Loucy (cell line): ENCODE results near the gene HPS6.

ENCODE experiments used
- EZH2phosphoT487 ChIP-seq: fragments of 200-600 bp; IDR thresholded peaks from 2 replicates; pipeline ENCODE4 v1.6.1; 2018; ENCODE audit warnings: antibody characterized with exemption, mild to moderate bottlenecking, moderate library complexity, borderline replicate concordance
- TF ChIP-seq, protein P1 (sequence below): fragments of 200-600 bp; sonication (generic); conservative IDR thresholded peaks from 2 replicates; pipeline ENCODE4 v1.5.1; 2014; ENCODE audit warnings: mild to moderate bottlenecking, antibody characterized with exemption, low read length

DNA sequence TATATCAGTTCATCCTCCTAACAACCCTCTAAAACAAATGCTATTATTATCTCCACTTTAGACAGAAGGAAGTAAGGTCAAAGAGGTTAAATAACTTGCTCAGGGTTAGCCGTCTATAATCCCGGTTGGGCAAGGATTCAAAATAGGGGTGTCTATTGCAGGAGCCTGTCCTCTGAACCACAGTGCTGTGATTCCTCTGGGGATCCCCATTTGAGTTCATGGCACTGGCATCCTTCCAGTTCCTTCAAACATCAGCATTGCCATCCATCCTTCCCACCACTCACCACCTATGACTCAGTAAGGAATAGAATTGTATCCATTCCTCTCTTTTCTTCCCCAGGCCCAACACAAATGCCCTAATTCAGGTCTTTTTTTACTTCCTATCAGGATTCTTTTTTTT lies 25.6 kb downstream of the HPS6 start:
- TF ChIP-seq, protein P1, sequence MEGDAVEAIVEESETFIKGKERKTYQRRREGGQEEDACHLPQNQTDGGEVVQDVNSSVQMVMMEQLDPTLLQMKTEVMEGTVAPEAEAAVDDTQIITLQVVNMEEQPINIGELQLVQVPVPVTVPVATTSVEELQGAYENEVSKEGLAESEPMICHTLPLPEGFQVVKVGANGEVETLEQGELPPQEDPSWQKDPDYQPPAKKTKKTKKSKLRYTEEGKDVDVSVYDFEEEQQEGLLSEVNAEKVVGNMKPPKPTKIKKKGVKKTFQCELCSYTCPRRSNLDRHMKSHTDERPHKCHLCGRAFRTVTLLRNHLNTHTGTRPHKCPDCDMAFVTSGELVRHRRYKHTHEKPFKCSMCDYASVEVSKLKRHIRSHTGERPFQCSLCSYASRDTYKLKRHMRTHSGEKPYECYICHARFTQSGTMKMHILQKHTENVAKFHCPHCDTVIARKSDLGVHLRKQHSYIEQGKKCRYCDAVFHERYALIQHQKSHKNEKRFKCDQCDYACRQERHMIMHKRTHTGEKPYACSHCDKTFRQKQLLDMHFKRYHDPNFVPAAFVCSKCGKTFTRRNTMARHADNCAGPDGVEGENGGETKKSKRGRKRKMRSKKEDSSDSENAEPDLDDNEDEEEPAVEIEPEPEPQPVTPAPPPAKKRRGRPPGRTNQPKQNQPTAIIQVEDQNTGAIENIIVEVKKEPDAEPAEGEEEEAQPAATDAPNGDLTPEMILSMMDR, result no peak
- TF ChIP-seq EZH2phosphoT487, result no peak
